Measurements from ENCODE around the gene CCDC12.

CCDC12 gene

GRCh38 chr3:46903341-46904302 lies 72.9 kb downstream of the CCDC12 start:
- no peak for DNase-seq

- no peak for DNase-seq
These were observed 74.3 kb downstream of the CCDC12 start for GRCh38 chr3:46902188-46902631.

GRCh38 chr3:46901591-46902187 lies 74.9 kb downstream of the CCDC12 start:
- no peak for DNase-seq

GRCh38 chr3:46901061-46901460 lies 75.5 kb downstream of the CCDC12 start:
- no peak for DNase-seq

GRCh38 chr3:46900356-46900755 lies 76.2 kb downstream of the CCDC12 start:
- DNase-seq: no peak

- no peak for DNase-seq
These were observed 76.6 kb downstream of the CCDC12 start for GRCh38 chr3:46900007-46900292.

- DNase-seq: no peak
These were observed 77.2 kb downstream of the CCDC12 start for GRCh38 chr3:46899151-46900006.

GRCh38 chr3:46898321-46899150 lies 78.0 kb downstream of the CCDC12 start:
- no peak for DNase-seq

GRCh38 chr3:46897829-46898320 lies 78.7 kb downstream of the CCDC12 start:
- DNase-seq: no peak

GRCh38 chr3:46897031-46897430 lies 79.5 kb downstream of the CCDC12 start:
- no peak for DNase-seq

- no peak for DNase-seq
These were observed 80.2 kb downstream of the CCDC12 start for GRCh38 chr3:46896386-46896785.

- DNase-seq: no peak
These were observed 80.8 kb downstream of the CCDC12 start for GRCh38 chr3:46895761-46896160.

- DNase-seq: peak; percentile 78
These were observed 81.3 kb downstream of the CCDC12 start for GRCh38 chr3:46895204-46895660.

- DNase-seq: no peak
These were observed 82.3 kb downstream of the CCDC12 start for GRCh38 chr3:46894256-46894655.

- no peak for DNase-seq
These were observed 82.8 kb downstream of the CCDC12 start for GRCh38 chr3:46893763-46894162.

GRCh38 chr3:46893146-46893748 lies 83.3 kb downstream of the CCDC12 start:
- DNase-seq: no peak

- no peak for DNase-seq
These were observed 84.0 kb downstream of the CCDC12 start for GRCh38 chr3:46892285-46893145.

GRCh38 chr3:46891132-46891531 lies 85.4 kb downstream of the CCDC12 start:
- no peak for DNase-seq

- DNase-seq: no peak
These were observed 86.4 kb downstream of the CCDC12 start for GRCh38 chr3:46890132-46890531.

- DNase-seq: no peak
These were observed 87.0 kb downstream of the CCDC12 start for GRCh38 chr3:46889381-46890110.

Data from activated CD4-positive, CD25-positive, alpha-beta regulatory T cell treated with anti-CD3 and anti-CD28 coated beads, Interleukin-2, amount 50 U/mL, for 72 hours (primary cell).